Caco-2 (cell line): ENCODE measurements around the gene DALRD3. TPM values are rescaled to one million over a fixed set of nuclear protein-coding genes. Genes with fewer than 3 reads are reported as not detected.

Experiments
- BruUV-seq: library from RNA; stranded (reverse); fragments of 400-500 nt; replicated peaks from 2 replicates; lab custom pipeline; 2021; lab: Mats Ljungman, UMichigan
- CTCF ChIA-PET: fragments of 300-600 bp; sonication (Branson Sonifier 250); formaldehyde crosslinking; loops from one replicate; lab custom pipeline; 2022; ENCODE audit warnings: antibody characterized with exemption; lab: Charles Lee
- POLR2A ChIA-PET: fragments of 300-600 bp; sonication (Branson Sonifier 250); formaldehyde crosslinking; loops from one replicate; lab custom pipeline; 2022; ENCODE audit warnings: antibody characterized with exemption; lab: Charles Lee
- DNase-seq, 2 experiments: peaks; one replicate each; pipeline versions ENCODE4 v3.0.0 to v3.0.0-alpha.2; 2020 to 2022
- H3K27me3 ChIP-seq: replicated peaks from 2 replicates; pipeline ENCODE4 v1.6.0; 2011; ENCODE audit warnings: low read length; ENCODE audit not compliant: control insufficient read depth, insufficient read depth
- H3K36me3 ChIP-seq: 2 replicates; pipeline ENCODE4 v1.5.1; 2011; ENCODE audit warnings: low read length; ENCODE audit not compliant: control insufficient read depth, insufficient read depth
- H3K4me1 ChIP-seq: fragments of 250-450 bp; sonication (Bioruptor Pico); 2 replicates; pipeline ENCODE4 v1.5.1; 2020; ENCODE audit warnings: mild to moderate bottlenecking
- H3K4me3 ChIP-seq: 2 replicates; pipeline ENCODE4 v1.5.1; 2011; ENCODE audit warnings: low read depth, mild to moderate bottlenecking, control low read depth, low read length
- H3K9me3 ChIP-seq: fragments of 250-450 bp; sonication (Bioruptor Pico); 2 replicates; pipeline ENCODE4 v1.5.1; 2020; ENCODE audit warnings: mild to moderate bottlenecking, moderate library complexity
- H3K27ac Mint-ChIP-seq: one replicate; pipeline ENCODE4 v1.8.0; 2022; ENCODE audit warnings: mixed read lengths; ENCODE audit not compliant: unreplicated experiment
- H3K27me3 Mint-ChIP-seq: one replicate; pipeline ENCODE4 v1.8.0; 2022; ENCODE audit warnings: mixed read lengths; ENCODE audit not compliant: insufficient read depth, unreplicated experiment
- H3K36me3 Mint-ChIP-seq: one replicate; pipeline ENCODE4 v1.8.0; 2022; ENCODE audit warnings: mild to moderate bottlenecking, mixed read lengths; ENCODE audit not compliant: insufficient read depth, unreplicated experiment
- H3K4me1 Mint-ChIP-seq: one replicate; pipeline ENCODE4 v1.8.0; 2022; ENCODE audit warnings: low read depth, mixed read lengths; ENCODE audit not compliant: unreplicated experiment
- H3K4me3 Mint-ChIP-seq: one replicate; pipeline ENCODE4 v1.8.0; 2022; ENCODE audit warnings: mild to moderate bottlenecking, moderate library complexity, mixed read lengths; ENCODE audit not compliant: unreplicated experiment
- H3K9me3 Mint-ChIP-seq: one replicate; pipeline ENCODE4 v1.8.0; 2022; ENCODE audit warnings: mixed read lengths; ENCODE audit not compliant: unreplicated experiment
- intact Hi-C: fragments of 100-400 bp; cut with micrococcal nuclease; formaldehyde crosslinking; loops from one replicate; pipeline ENCODE4 v1.10.0; 2022; ENCODE audit not compliant: unreplicated experiment
- total RNA-seq: library from RNA; stranded (reverse); gene quantifications from 2 replicates; pipeline ENCODE4 v1.2.3, GENCODE V29; 2022
- TF ChIP-seq, protein P1 (sequence below), 2 experiments: fragments of 200-600 bp in 1 of 2; IDR thresholded peaks; 1 replicate in 1 of 2; 2 replicates in 1 of 2; pipeline versions ENCODE4 v1.5.1 to v1.8.0; 2011 to 2022; ENCODE audit warnings: antibody characterized with exemption in 1 of 2, control low read depth in 1 of 2, inconsistent platforms in 1 of 2, low read depth in 1 of 2, low read length in 1 of 2, mild to moderate bottlenecking in 1 of 2, moderate library complexity in 1 of 2; ENCODE audit not compliant: insufficient read depth in 1 of 2, severe bottlenecking in 1 of 2, unreplicated experiment in 1 of 2

DALRD3 gene
- total RNA-seq, 1 experiment from 2014 or later, result 21.4 TPM

DNA sequence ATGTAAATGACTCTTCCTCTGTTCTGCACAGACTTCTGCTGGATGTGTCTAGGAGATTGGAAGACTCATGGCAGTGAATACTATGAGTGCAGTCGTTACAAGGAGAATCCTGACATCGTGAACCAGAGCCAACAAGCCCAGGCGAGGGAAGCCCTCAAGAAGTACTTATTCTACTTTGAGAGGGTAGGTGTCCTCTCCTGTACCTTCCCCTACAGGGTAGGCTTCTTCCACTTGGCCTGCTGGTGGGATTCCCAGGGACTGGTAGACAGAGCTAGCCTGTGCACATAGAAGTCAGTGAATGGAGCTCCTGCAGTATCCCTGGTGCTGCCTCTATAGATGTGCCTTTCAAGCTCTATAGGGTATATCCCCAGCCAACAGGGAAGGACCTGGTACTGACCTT is 38.9 kb downstream of the DALRD3 start:
- no TSS peak for BruUV-seq
- Mint-ChIP-seq H3K9me3 (no peaks in the 10 kb centered on the region), H3K27me3 (no peaks in the 10 kb centered on the region), H3K4me3 (no peak overlapping the region), H3K4me1 (no peaks in the 10 kb centered on the region), H3K27ac (no peak overlapping the region), H3K36me3 (peaks cover 88% of the 10 kb centered on the region)
- DNase-seq, result no peak
- H3K9me3 ChIP-seq, result no peaks in the 10 kb centered on the region
- H3K4me1 ChIP-seq, result no peaks in the 10 kb centered on the region
- POLR2A ChIA-PET, result no interaction called here
- TF ChIP-seq, protein P1, sequence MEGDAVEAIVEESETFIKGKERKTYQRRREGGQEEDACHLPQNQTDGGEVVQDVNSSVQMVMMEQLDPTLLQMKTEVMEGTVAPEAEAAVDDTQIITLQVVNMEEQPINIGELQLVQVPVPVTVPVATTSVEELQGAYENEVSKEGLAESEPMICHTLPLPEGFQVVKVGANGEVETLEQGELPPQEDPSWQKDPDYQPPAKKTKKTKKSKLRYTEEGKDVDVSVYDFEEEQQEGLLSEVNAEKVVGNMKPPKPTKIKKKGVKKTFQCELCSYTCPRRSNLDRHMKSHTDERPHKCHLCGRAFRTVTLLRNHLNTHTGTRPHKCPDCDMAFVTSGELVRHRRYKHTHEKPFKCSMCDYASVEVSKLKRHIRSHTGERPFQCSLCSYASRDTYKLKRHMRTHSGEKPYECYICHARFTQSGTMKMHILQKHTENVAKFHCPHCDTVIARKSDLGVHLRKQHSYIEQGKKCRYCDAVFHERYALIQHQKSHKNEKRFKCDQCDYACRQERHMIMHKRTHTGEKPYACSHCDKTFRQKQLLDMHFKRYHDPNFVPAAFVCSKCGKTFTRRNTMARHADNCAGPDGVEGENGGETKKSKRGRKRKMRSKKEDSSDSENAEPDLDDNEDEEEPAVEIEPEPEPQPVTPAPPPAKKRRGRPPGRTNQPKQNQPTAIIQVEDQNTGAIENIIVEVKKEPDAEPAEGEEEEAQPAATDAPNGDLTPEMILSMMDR (IDR thresholded peaks at IDR 0.05; ENCODE audit: insufficient read depth in 1 of 2, low read depth in 1 of 2, low read length in 1 of 2, severe bottlenecking in 1 of 2, unreplicated experiment in 1 of 2), result no peak
- H3K4me3 ChIP-seq, result no peak overlapping the region
- intact Hi-C loops, result no loop called here
- CTCF ChIA-PET, result no interaction called here
- H3K27me3 ChIP-seq, result no peaks in the 10 kb centered on the region
- H3K36me3 ChIP-seq, result peaks cover 1% of the 10 kb centered on the region

DNA sequence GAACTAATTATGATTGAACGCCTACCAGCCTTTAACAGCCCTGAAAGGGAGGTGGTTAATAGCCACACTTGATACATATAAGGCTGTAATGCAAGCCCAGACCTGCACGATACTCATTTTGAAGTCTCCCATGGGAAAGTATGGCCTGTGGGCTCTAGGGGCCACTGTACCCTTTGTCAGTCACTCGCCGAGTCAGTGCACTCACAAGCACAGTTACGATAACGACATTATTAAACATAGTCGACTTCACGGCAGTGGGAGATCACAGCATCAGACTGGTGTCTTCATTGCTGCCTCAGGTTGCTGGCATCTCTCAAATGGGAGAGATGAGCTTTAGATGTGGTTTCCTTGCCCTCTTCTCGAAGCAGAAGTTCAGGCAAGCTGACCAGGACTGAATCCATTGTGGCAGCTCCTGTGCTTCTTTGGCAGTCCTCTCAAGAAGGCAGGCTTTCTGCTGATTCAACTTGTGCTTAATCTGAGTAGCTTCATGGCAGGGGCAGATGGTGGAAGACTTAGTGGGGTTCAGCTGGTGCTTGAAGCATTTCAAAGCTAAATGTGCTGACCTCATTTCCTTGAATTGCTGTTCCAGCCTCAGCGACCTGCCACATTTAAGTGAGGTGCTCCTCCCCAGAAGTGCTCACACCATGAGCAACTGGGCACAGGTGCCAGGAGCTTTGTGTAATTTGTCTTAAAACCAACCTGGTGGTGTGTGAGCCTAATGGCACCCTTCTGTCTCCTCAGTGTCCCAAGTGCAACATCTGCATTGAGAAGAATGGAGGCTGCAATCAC is 44.1 kb downstream of the DALRD3 start:
- TF ChIP-seq, protein P1 (IDR thresholded peaks at IDR 0.05; ENCODE audit: insufficient read depth in 1 of 2, low read depth in 1 of 2, low read length in 1 of 2, severe bottlenecking in 1 of 2, unreplicated experiment in 1 of 2), result no peak
- no peak for DNase-seq
- Mint-ChIP-seq H3K27ac (no peak overlapping the region), H3K36me3 (peaks cover 86% of the 10 kb centered on the region), H3K4me1 (no peaks in the 10 kb centered on the region), H3K27me3 (no peaks in the 10 kb centered on the region), H3K4me3 (no peak overlapping the region), H3K9me3 (no peaks in the 10 kb centered on the region)
- BruUV-seq, result no TSS peak
- ChIA-PET POLR2A (no interaction called here), CTCF (no interaction called here)
- Histone ChIP-seq H3K9me3 (no peaks in the 10 kb centered on the region), H3K4me3 (no peak overlapping the region), H3K27me3 (no peaks in the 10 kb centered on the region), H3K36me3 (no peaks in the 10 kb centered on the region; the same call in 1 of the 2 replicates), H3K4me1 (no peaks in the 10 kb centered on the region)
- intact Hi-C loops, result no loop called here

DNA sequence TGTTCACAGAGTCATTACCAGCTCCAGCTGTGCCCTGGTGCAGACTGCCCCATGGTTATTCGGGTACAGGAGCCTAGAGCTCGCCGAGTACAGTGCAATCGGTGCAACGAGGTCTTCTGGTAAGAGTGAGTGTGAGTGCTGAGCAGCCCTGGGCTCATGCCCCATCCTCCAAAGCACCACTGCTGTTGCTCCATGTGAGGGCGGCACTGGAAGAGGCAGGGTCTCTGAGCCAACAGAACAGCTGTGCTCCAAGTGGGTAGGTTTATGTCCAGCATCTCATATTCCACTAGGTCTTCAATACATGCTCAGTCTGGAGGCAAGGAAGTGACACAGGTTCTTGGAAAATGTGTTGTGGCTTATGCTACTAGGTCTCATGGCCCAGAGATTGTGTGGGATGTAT is 47.8 kb downstream of the DALRD3 start:
- H3K27ac Mint-ChIP-seq, result no peak overlapping the region
- intact Hi-C loops, result no loop called here

More for the DNA sequence above, 47.8 kb downstream of the DALRD3 start:
- H3K4me1 ChIP-seq, result no peaks in the 10 kb centered on the region
- Mint-ChIP-seq H3K4me1 (no peaks in the 10 kb centered on the region), H3K36me3 (peaks cover 75% of the 10 kb centered on the region), H3K27me3 (no peaks in the 10 kb centered on the region), H3K9me3 (no peaks in the 10 kb centered on the region), H3K4me3 (no peak overlapping the region)
- BruUV-seq, result no TSS peak
- no peak overlapping the region for H3K4me3 ChIP-seq
- TF ChIP-seq, protein P1 (IDR thresholded peaks at IDR 0.05; ENCODE audit: insufficient read depth in 1 of 2, low read depth in 1 of 2, low read length in 1 of 2, severe bottlenecking in 1 of 2, unreplicated experiment in 1 of 2), result no peak
- H3K9me3 ChIP-seq, result no peaks in the 10 kb centered on the region
- ChIA-PET CTCF (no interaction called here), POLR2A (no interaction called here)
- no peaks in the 10 kb centered on the region for H3K27me3 ChIP-seq
- H3K36me3 ChIP-seq, result no peaks in the 10 kb centered on the region; the same call in 1 of the 2 replicates
- DNase-seq, result no peak
